ENCODE measurements around the gene TPCN2. TPM values are rescaled to one million over a fixed set of nuclear protein-coding genes. Genes with fewer than 3 reads are reported as not detected.

TPCN2 gene
- total and polyA plus RNA-seq, 4 experiments from 2014 or later, result 6.6 to 23.0 (median 14.8) TPM

- Mint-ChIP-seq H3K27me3 (peaks cover 0 to 10% of the 10 kb centered on the region in 2 donors), H3K9me3 (peaks cover 0 to 9% (median 2%) of the 10 kb centered on the region in 8 donors), H3K4me3 (no peak overlapping the region), H3K27ac (no peak overlapping the region), H3K4me1 (peaks cover 0 to 4% (median 0%) of the 10 kb centered on the region in 4 donors), H3K36me3 (no peaks in the 10 kb centered on the region)
- CTCF ChIA-PET (ENCODE audit: partially characterized antibody), result no interaction called here
- Histone ChIP-seq H3K27ac (ENCODE audit: low read depth, low read length) (no peak overlapping the region), H3K4me3 (ENCODE audit: low read length in 2 of 2) (no peak overlapping the region), H3K36me3 (ENCODE audit: insufficient read depth, low read length) (no peaks in the 10 kb centered on the region), H3K27me3 (ENCODE audit: insufficient read depth, low read length) (no peaks in the 10 kb centered on the region), H3K4me1 (ENCODE audit: insufficient read depth, low read length) (peaks cover 5% of the 10 kb centered on the region), H3K9me3 (ENCODE audit: control insufficient read depth in 1 of 2, low read length in 2 of 2) (no peaks in the 10 kb centered on the region)
- intact Hi-C loops (cut with micrococcal nuclease), result no loop called here
- POLR2A ChIA-PET (ENCODE audit: partially characterized antibody), result no interaction called here
- DNase-seq, result no peak
Measured at GRCh38 chr11:69167916-69168691, 119.4 kb downstream of the TPCN2 start.

- H3K4me3 Mint-ChIP-seq, result no peak overlapping the region
- ChIA-PET CTCF (ENCODE audit: partially characterized antibody) (no interaction called here), POLR2A (ENCODE audit: partially characterized antibody) (no interaction called here)
- intact Hi-C loops (cut with micrococcal nuclease), result no loop called here
- H3K27me3 Mint-ChIP-seq, result peaks cover 0 to 9% of the 10 kb centered on the region in 2 donors
- no peak overlapping the region for H3K27ac Mint-ChIP-seq
- no peak overlapping the region for H3K4me3 ChIP-seq (ENCODE audit: low read length in 2 of 2)
- no peaks in the 10 kb centered on the region for H3K9me3 ChIP-seq (ENCODE audit: control insufficient read depth in 1 of 2, low read length in 2 of 2)
- H3K27me3 ChIP-seq (ENCODE audit: insufficient read depth, low read length), result no peaks in the 10 kb centered on the region
- H3K4me1 Mint-ChIP-seq, result peaks cover 0 to 4% (median 0%) of the 10 kb centered on the region in 4 donors
- no peak overlapping the region for H3K27ac ChIP-seq (ENCODE audit: low read depth, low read length)
- no peaks in the 10 kb centered on the region for H3K36me3 ChIP-seq (ENCODE audit: insufficient read depth, low read length)
- no peaks in the 10 kb centered on the region for H3K36me3 Mint-ChIP-seq
- DNase-seq, result no peak
- H3K9me3 Mint-ChIP-seq, result peaks cover 0 to 4% (median 1%) of the 10 kb centered on the region in 8 donors
- H3K4me1 ChIP-seq (ENCODE audit: insufficient read depth, low read length), result peaks cover 5% of the 10 kb centered on the region
Measured at GRCh38 chr11:69169479-69169878, 120.7 kb downstream of the TPCN2 start.

DNA sequence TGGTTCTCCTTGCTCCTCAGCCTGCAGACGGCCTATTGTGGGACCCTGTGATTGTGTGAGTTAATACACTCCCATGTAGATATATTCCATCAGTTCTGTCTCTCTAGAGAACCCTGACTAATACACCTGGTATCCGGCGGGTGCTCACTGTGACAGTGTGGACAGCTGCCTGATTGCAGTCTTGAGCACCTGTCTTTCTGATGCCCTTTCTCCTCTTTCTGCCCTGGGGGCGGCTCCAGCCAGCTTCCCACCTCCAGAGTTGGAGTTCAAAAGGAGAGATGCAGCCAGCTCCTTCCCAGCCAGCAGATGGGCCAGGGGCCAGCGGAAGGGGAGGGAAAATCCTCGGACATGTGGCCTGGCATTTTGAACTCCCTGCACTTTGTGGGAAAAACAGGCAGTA, 122.0 kb downstream of the TPCN2 start:
- Mint-ChIP-seq H3K27ac (peak overlapping the region in 1 of 7 donors; percentile 80), H3K4me3 (no peak overlapping the region), H3K27me3 (peaks cover 0 to 6% of the 10 kb centered on the region in 2 donors), H3K36me3 (no peaks in the 10 kb centered on the region), H3K4me1 (peaks cover 0 to 4% (median 0%) of the 10 kb centered on the region in 4 donors), H3K9me3 (peaks cover 0 to 11% (median 7%) of the 10 kb centered on the region in 8 donors)
- Histone ChIP-seq H3K27me3 (ENCODE audit: insufficient read depth, low read length) (no peaks in the 10 kb centered on the region), H3K9me3 (ENCODE audit: control insufficient read depth in 1 of 2, low read length in 2 of 2) (no peaks in the 10 kb centered on the region), H3K4me1 (ENCODE audit: insufficient read depth, low read length) (peaks cover 5% of the 10 kb centered on the region), H3K27ac (ENCODE audit: low read depth, low read length) (no peak overlapping the region), H3K4me3 (ENCODE audit: low read length in 2 of 2) (no peak overlapping the region), H3K36me3 (ENCODE audit: insufficient read depth, low read length) (no peaks in the 10 kb centered on the region)
- no peak for DNase-seq
- ChIA-PET POLR2A (ENCODE audit: partially characterized antibody) (no interaction called here), CTCF (ENCODE audit: partially characterized antibody) (no interaction called here)
- intact Hi-C loops (cut with micrococcal nuclease), result no loop called here

DNA sequence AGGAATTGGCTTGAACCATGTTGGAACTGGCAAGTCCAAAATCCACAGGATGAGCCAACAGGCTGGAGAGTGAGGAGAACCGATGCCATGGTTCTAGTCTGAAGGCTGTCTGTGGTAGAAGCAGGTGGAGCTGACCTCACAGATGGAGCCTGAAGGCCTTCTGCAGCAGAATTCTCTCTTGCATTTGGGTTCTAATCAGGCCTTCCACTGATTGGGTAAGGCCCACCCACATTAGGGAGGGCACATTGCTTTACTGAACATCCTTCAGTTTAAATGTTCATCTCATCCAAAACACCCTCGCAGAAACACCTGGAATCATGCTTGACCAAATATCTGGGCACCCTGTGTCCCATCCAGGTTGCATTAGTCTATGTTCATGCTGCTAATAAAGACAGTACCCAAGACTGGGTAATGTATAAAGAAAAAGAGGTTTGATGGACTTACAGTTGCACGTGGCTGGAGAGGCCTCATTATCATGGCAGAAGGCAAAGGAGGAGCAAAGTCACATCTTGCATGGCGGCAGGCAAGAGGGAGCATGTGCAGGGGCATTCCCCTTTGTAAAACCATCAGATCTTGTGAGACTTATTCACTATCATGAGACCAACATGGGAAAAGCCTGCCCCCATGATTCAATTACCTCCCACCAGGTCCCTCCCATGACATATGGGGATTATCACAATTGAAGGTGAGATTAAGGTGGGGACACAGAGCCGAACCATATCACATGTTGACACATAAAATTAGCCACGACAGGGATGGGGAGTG, 122.9 kb downstream of the TPCN2 start:
- H3K27ac Mint-ChIP-seq, result no peak overlapping the region
- H3K4me1 Mint-ChIP-seq, result peaks cover 0 to under 1% (median 0%) of the 10 kb centered on the region in 4 donors
- Histone ChIP-seq H3K9me3 (ENCODE audit: control insufficient read depth in 1 of 2, low read length in 2 of 2) (no peaks in the 10 kb centered on the region), H3K4me3 (ENCODE audit: low read length in 2 of 2) (no peak overlapping the region), H3K4me1 (ENCODE audit: insufficient read depth, low read length) (no peaks in the 10 kb centered on the region), H3K27ac (ENCODE audit: low read depth, low read length) (no peak overlapping the region), H3K27me3 (ENCODE audit: insufficient read depth, low read length) (no peaks in the 10 kb centered on the region), H3K36me3 (ENCODE audit: insufficient read depth, low read length) (no peaks in the 10 kb centered on the region)
- H3K4me3 Mint-ChIP-seq, result no peak overlapping the region
- ChIA-PET CTCF (ENCODE audit: partially characterized antibody) (no interaction called here), POLR2A (ENCODE audit: partially characterized antibody) (no interaction called here)
- intact Hi-C loops (cut with micrococcal nuclease), result no loop called here
- H3K9me3 Mint-ChIP-seq, result peaks cover 0 to 12% (median 9%) of the 10 kb centered on the region in 8 donors
- H3K27me3 Mint-ChIP-seq, result peaks cover 0 to 6% of the 10 kb centered on the region in 2 donors
- H3K36me3 Mint-ChIP-seq, result no peaks in the 10 kb centered on the region
- no peak for DNase-seq

GRCh38 chr11:69172674-69173073, 123.9 kb downstream of the TPCN2 start:
- Mint-ChIP-seq H3K9me3 (peaks cover 0 to 12% (median 9%) of the 10 kb centered on the region in 8 donors), H3K27ac (no peak overlapping the region), H3K4me3 (no peak overlapping the region), H3K36me3 (no peaks in the 10 kb centered on the region), H3K4me1 (no peaks in the 10 kb centered on the region), H3K27me3 (peaks cover 0 to 5% of the 10 kb centered on the region in 2 donors)
- Histone ChIP-seq H3K9me3 (ENCODE audit: control insufficient read depth in 1 of 2, low read length in 2 of 2) (no peaks in the 10 kb centered on the region), H3K4me1 (ENCODE audit: insufficient read depth, low read length) (no peaks in the 10 kb centered on the region), H3K27ac (ENCODE audit: low read depth, low read length) (no peak overlapping the region), H3K4me3 (ENCODE audit: low read length in 2 of 2) (no peak overlapping the region), H3K36me3 (ENCODE audit: insufficient read depth, low read length) (no peaks in the 10 kb centered on the region), H3K27me3 (ENCODE audit: insufficient read depth, low read length) (no peaks in the 10 kb centered on the region)
- POLR2A ChIA-PET (ENCODE audit: partially characterized antibody), result no interaction called here
- CTCF ChIA-PET (ENCODE audit: partially characterized antibody), result no interaction called here
- no peak for DNase-seq
- intact Hi-C loops (cut with micrococcal nuclease), result no loop called here

DNA sequence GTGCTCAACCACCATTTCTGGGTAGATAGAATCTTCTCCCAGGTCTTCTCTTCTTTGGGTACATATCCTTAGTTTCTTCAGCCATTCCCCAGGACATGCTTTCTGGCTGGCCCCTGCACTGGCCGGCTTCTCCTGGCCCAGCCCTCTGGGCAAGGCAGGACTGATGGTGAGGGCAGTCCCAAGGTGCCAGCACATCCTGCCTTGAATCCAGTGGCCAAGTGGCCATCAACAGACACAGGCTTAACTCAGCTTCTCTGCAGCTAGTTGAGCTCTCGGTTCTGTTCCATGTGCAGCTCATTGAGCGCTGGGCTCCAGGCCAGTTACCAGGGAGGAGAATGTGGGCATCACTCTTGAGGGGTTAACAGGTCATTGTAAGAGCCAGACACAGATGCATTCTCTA, 124.6 kb downstream of the TPCN2 start:
- Histone ChIP-seq H3K27ac (ENCODE audit: low read depth, low read length) (no peak overlapping the region), H3K36me3 (ENCODE audit: insufficient read depth, low read length) (no peaks in the 10 kb centered on the region), H3K4me1 (ENCODE audit: insufficient read depth, low read length) (no peaks in the 10 kb centered on the region), H3K9me3 (ENCODE audit: control insufficient read depth in 1 of 2, low read length in 2 of 2) (no peaks in the 10 kb centered on the region), H3K4me3 (ENCODE audit: low read length in 2 of 2) (no peak overlapping the region), H3K27me3 (ENCODE audit: insufficient read depth, low read length) (no peaks in the 10 kb centered on the region)
- Mint-ChIP-seq H3K4me1 (no peaks in the 10 kb centered on the region), H3K27ac (peak overlapping the region in 1 of 7 donors; percentile 75), H3K9me3 (peaks cover 0 to 12% (median 9%) of the 10 kb centered on the region in 8 donors), H3K27me3 (peaks cover 0 to 3% of the 10 kb centered on the region in 2 donors), H3K36me3 (no peaks in the 10 kb centered on the region), H3K4me3 (no peak overlapping the region)
- no peak for DNase-seq
- CTCF ChIA-PET (ENCODE audit: partially characterized antibody), result no interaction called here
- POLR2A ChIA-PET (ENCODE audit: partially characterized antibody), result no interaction called here
- intact Hi-C loops (cut with micrococcal nuclease), result no loop called here

- CTCF ChIA-PET (ENCODE audit: partially characterized antibody), result no interaction called here
Measured at GRCh38 chr11:69173925-69174581, 125.3 kb downstream of the TPCN2 start.

More at GRCh38 chr11:69173925-69174581, 125.3 kb downstream of the TPCN2 start:
- no peak overlapping the region for H3K4me3 Mint-ChIP-seq
- DNase-seq, result no peak
- no peak overlapping the region for H3K27ac ChIP-seq (ENCODE audit: low read depth, low read length)
- peaks cover 0 to under 1% of the 10 kb centered on the region in 2 donors for H3K27me3 Mint-ChIP-seq
- no peak overlapping the region for H3K4me3 ChIP-seq (ENCODE audit: low read length in 2 of 2)
- no peaks in the 10 kb centered on the region for H3K4me1 ChIP-seq (ENCODE audit: insufficient read depth, low read length)
- H3K27ac Mint-ChIP-seq, result no peak overlapping the region
- H3K27me3 ChIP-seq (ENCODE audit: insufficient read depth, low read length), result no peaks in the 10 kb centered on the region
- intact Hi-C loops (cut with micrococcal nuclease), result no loop called here
- no peaks in the 10 kb centered on the region for H3K9me3 ChIP-seq (ENCODE audit: control insufficient read depth in 1 of 2, low read length in 2 of 2)
- H3K36me3 ChIP-seq (ENCODE audit: insufficient read depth, low read length), result no peaks in the 10 kb centered on the region
- POLR2A ChIA-PET (ENCODE audit: partially characterized antibody), result no interaction called here
- H3K4me1 Mint-ChIP-seq, result no peaks in the 10 kb centered on the region
- H3K36me3 Mint-ChIP-seq, result no peaks in the 10 kb centered on the region
- peaks cover 0 to 12% (median 9%) of the 10 kb centered on the region in 8 donors for H3K9me3 Mint-ChIP-seq

Measured in CD4-positive, alpha-beta memory T cell (primary cell).